Activated T-cell treated with anti-CD3 and anti-CD28 coated beads for 1 hour (primary cell): ENCODE data around the gene HCK.
A peak's percentile ranks its signal among the peaks of the same experiment; 100 is the strongest.

Experiments
- DNase-seq: peaks from one replicate; pipeline ENCODE4 v3.0.0-alpha.2; 2020; ENCODE audit warnings: low read depth

The HCK gene

GRCh38 chr20:32059189-32059588 is 7.1 kb downstream of the HCK start:
- DNase-seq: no peak

- no peak for DNase-seq
Measured at GRCh38 chr20:32062776-32063170, 10.7 kb downstream of the HCK start.

DNA sequence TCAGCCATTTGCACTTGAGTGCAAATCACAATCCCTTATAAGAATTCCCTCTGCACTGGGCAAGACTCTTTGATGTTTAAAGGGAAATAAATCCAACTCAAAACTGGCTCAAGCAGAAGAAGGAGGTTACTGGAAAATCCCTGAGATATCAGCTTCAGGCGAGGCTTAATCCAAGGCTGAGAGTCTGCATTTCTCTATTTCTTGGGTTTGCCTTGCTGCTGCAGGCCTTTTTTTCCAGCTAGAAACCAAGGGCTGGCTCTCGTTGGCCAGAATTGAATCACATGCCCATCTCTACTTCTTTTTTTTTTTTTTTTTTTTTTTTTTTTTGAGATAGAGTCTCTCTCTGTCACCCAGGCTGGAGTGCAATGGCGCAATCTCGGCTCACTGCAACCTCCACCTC is 11.7 kb downstream of the HCK start:
- no peak for DNase-seq

GRCh38 chr20:32064667-32065066 is 12.6 kb downstream of the HCK start:
- DNase-seq: no peak

DNA sequence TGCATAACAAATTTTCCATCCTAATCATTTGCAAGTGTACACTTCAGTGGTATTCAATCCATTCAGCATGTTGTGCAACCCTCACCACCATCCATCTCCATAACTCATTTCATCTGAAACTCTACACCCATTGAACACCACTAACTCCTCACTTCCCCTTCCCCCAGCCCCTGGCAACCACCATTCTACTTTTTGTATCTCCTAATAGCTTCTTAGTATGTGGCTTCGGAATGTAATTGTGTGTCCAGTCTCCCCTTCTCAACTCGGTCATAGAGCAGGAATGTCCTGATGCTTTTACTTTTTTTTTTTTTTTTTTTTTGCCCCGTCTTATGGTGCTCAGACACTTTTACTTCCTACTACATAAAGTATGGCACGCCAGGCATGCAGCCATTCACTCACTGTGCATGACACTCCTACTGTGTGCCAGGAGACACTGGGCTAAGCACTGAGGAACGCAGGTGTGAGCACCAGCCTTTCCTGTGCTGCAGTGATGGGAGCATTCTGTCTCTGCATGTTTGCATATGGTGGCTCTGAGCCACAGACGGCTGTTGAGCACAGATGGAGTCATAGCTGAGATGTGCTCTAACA is 15.3 kb downstream of the HCK start:
- no peak for DNase-seq

DNA sequence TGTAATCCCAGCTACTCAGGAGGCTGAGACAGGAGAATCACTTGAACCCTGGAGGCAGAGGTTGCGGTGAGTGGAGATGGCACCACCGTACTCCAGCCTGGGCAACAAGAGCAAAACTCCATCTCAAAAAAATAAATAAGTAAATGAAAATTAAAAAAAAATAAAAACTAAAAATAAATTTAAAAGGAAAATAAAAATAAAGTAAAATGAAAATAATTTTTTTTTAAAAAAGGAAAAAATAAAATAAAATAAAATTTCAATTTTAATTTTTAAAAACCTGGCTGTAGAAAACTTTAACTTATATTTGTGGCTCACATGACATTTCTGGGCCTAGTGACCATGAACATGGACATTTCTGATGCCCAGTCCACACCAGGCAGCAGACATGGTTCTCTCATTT is 16.1 kb downstream of the HCK start:
- no peak for DNase-seq

DNA sequence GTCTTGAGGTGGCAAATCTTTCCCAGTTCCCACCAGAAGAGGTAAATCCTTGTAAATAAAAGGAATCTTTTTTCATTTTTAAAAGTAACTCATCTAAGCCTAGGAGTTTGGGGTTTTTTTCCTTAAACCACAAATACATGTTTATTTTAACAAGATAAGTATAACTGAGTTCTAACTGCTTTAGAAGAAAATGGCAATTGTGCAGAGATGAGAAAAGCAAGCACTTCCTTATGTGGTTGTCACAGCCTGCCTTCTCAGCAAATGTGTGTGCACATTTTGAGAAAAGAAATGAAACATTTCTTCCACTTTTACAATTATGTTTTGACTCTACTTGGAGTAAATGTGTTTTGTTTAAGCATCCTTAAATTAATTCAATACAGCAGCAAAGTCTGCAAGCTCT is 17.7 kb downstream of the HCK start:
- no peak for DNase-seq

- DNase-seq: no peak
Measured at GRCh38 chr20:32070282-32070681, 18.2 kb downstream of the HCK start.

DNA sequence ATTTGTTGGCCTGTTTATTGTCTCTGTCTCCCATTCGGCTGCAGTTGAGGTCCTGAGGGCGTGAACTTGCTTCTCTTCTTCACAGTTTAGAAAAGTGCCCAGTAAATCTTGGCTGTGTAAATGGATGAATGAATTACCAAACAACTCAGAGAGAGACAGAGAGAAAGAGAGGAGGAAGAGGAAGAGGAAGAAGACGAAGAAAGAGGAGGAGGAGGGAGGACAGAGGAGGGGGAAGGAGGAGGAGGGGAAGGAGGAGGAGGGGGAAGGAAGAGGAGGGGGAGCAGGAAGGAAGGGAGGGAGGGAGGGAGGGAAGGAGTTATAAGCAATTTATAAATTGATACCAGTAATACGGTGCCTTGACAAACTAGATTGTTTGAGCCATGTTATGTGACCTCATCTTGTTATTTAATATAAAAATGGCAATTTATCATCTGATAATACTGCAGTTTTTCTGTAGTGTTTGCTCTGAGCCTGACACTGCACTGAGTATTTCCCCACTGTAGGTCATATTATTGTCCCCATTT is 18.7 kb downstream of the HCK start:
- no peak for DNase-seq

DNA sequence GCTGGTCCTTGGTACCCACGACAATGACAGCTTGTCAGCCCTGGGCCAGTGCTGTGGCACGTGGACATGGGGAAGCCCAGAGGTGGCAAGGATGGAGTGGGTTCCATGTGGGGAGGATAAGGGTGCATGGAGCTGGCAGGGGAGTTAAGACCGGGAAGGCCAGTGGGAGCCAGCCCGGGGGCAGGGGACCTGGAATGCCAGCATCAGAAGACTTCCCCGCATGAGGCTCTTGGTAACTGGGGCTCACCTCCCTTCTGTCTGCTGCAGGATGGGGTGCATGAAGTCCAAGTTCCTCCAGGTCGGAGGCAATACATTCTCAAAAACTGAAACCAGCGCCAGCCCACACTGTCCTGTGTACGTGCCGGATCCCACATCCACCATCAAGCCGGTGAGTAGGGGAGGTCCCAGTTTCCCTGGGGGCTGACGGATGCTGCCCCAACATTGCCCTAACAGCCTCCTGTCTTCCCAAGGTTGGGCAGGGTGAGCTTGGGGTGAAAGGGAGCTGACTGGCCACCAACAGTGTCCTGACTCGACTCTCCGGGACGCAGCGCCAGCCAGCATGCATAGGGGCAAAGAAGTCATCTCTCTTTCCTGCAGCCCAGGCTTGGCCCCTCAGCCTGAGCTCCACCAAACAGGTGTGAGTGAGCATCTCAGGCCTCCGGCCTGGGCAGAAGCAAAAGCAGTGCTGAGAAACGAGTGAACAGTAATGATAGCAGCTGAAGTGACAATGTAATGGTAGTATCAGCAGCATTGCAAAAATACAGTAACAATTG is 19.5 kb downstream of the HCK start:
- no peak for DNase-seq

DNA sequence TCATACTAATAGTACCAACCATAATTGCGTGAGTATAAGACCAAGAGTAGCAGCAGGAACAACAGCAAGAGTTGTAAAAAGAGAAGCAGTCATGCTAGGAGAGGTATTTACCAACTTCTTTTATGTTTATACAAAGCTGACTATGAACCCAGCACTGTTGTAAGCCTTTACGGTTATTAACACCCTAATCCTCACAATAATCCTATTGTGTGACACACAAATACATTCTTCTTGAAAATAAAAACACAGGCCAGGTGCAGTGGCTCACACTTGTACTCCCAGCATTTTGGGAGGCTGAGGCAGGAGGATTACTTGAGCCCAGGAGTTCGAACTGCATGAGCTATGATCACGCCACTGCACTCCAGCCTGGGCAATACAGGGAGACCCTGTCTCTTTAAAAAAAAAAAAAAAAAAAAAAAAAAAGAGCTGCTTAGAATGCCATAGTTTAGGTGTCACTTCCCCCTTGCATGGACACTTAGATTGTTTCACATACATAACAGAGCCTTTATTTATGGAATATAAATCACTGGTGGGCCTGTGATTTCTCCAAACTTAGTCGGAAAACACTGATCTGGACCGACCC is 20.2 kb downstream of the HCK start:
- DNase-seq: no peak

GRCh38 chr20:32075534-32075933 is 23.5 kb downstream of the HCK start:
- DNase-seq: no peak

DNA sequence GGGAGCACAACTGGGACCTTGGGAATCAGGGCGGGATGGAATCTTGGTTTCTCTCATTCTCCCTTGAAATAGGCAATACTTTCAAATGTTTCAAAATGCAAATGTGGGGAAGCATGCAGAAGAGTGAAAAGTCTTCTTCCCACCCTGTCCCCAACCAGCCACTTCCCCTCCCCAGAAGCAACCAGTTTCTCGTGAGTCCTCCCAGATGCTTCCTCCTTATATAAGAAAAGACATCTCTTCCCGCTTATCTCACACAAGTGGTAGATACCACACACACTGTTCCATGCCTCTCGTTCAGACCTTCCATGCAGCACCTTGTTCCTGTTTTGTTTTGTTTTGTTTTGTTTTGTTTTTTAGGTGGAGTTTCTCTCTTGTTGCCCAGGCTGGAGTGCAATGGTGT is 25.1 kb downstream of the HCK start:
- DNase-seq: no peak

- DNase-seq: no peak
Measured at GRCh38 chr20:32078322-32078721, 26.3 kb downstream of the HCK start.

DNA sequence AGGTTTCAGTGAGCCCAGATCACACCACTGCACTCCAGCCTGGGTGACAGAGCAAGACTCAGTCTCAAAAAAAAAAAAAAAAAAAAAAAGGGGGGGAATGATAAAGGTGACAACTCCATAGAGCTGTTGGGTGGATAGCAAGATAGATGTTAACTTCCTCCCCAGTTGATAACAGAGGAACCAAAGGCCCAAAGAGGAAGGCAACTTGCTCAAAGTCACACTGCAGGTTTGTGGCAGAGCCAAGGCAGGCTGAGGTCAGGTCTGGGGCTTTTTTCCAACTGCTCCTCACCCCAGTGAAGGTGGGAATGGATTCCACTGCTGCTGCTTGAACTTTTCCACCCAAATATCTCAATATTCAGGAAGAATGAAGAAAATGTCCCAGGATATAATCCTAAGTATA is 26.7 kb downstream of the HCK start:
- DNase-seq: no peak

- DNase-seq: no peak
Measured at GRCh38 chr20:32079655-32080109, 27.6 kb downstream of the HCK start.

- no peak for DNase-seq
Measured at GRCh38 chr20:32080783-32081182, 28.7 kb downstream of the HCK start.

DNA sequence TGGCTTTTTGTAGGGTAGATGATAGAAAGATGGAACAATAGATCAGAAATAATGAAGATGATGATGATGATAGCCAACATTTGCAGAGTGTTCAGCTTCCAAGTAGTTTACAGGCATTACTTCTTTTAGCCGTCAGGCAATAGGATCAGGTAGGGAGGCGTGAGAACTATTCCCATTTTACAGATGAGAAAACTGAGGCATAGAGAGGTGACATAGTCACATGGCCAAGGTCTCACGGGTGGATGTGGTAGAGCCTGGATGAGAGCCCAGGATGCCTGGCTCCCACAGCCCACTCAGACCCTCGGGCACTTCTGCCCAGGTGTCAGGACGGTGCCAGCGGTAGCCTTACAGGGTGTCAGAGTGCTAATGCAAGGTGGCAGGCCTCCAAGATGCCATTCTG is 31.4 kb downstream of the HCK start:
- DNase-seq: no peak

DNA sequence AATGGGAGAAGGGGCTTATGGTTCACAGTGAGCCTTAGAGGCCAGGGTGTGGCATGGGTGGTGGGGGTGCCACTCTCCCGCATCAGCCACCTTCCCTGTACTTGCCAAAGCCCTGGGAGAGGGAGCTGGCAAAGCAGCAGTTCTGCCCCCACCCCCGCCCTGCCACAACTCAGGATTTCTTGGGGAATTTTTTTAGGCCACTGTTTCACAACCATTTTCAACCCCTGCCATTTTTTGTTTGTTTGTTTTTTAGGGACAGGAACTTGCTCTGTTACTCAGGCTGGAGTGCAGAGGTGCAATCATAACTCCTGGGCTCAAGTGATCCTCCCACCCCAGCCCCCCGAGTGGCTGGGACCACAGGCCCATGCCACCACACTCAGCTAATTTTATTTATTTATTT is 35.0 kb downstream of the HCK start:
- no peak for DNase-seq

DNA sequence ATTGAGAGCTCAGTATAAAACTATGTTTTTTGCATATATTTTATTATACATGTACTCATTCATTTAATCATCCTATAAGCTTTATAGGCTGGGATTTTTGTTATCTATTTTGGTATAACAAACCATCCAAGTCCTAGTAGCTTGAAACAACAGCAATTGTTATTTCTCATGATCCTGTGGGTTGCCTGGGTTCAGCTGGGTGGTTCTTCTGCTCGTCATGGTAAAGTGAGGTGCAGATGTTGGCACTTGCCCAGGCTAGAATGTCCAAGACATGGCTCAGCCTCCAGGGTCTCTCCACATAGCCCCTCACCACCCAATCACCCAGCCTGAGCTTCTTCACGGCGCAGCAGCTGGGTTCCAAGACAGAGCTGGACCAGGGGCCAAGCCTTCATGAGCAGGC is 36.7 kb downstream of the HCK start:
- no peak for DNase-seq

- DNase-seq: no peak
Measured at GRCh38 chr20:32089637-32090362, 37.8 kb downstream of the HCK start.

DNA sequence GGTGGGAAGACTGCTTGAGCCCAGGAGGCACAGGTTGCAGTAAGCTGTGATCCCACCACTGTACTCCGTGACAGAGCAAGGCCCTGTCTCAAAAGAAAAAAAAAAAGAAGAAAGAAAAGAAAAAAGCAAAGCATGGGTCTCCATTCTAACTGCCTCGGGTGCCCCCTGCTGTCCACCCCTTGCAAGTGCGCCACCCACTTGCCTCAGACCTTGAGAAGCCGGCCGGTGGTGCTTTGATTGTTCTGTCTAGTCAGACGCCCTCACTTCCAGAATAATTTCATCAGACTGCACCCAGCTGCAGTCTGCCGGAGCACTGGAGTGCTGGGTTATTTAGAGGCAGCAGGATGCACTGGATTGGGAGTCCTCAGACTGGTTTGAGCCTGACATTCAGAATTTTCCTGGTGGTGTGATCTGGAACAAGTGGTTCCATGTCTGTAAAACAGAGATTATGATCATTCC is 39.9 kb downstream of the HCK start:
- DNase-seq: peak; percentile 68

DNA sequence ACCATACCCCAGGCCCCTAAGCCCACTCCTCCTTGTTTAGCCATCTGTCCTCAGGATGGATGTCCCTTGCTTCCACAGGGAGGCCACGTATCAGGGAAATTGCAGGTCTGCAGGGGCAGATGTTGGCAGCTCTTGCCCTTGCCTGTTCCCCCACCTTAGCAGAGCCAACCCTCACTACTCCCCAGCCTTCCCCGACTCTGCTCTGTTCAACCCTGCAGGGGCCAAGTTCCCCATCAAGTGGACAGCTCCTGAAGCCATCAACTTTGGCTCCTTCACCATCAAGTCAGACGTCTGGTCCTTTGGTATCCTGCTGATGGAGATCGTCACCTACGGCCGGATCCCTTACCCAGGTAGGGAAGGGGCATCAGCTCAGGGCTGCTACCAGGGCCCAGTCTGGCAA is 46.7 kb downstream of the HCK start:
- DNase-seq: no peak
